Skeletal muscle cell (primary cell): ENCODE results near the gene BMP4.
A peak's percentile ranks its signal among the peaks of the same experiment; 100 is the strongest.

ENCODE experiments used
- DNase-seq: peaks from one replicate; pipeline ENCODE4 v3.0.0-alpha.2; 2010; ENCODE audit warnings: low read depth
- H3K4me3 ChIP-seq: 2 replicates; pipeline ENCODE4 v1.5.1; 2011; ENCODE audit warnings: low read depth, mild to moderate bottlenecking, control low read depth, low read length, moderate library complexity

The BMP4 gene

GRCh38 chr14:53908416-53908815 is 48.2 kb downstream of the BMP4 start:
- no peak for DNase-seq
- no peak overlapping the region for H3K4me3 ChIP-seq

GRCh38 chr14:53902307-53902706 is 54.3 kb downstream of the BMP4 start:
- no peak overlapping the region for H3K4me3 ChIP-seq
- no peak for DNase-seq

DNA sequence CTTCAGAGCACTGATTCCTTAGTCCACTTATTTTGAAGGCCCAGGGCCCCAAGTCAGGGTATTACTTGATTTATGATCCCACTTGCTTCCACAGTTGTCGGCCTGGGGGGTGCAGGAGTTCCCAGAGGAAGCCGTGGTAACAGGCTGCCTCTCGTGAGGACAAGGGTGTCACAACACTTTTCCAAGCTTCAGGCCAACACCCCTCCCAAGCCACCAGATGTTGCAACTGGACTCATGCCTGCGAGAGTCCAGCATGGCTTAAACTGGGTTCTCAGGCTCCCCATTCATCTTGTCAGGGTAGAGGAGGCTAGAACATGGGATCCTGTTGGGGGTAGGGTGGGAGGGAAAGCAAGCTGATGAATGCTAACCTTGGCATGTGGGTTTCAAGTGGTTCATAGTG is 56.1 kb downstream of the BMP4 start:
- no peak overlapping the region for H3K4me3 ChIP-seq
- peak; percentile 39 for DNase-seq
